GM18505 (cell line): ENCODE data around the gene THRB.

Experiments used
- ATAC-seq: cut with Tn5 transposase; IDR thresholded peaks from one replicate; pipeline ENCODE4 v1.9.1; 2021; ENCODE audit not compliant: unreplicated experiment
- POLR2A ChIP-seq: IDR thresholded peaks from 4 replicates; pipeline ENCODE4 v1.6.1; 2011; ENCODE audit warnings: borderline replicate concordance; ENCODE audit not compliant: insufficient read depth, insufficient read length; ENCODE audit errors: extremely low read depth

Gene THRB

GRCh38 chr3:24199300-24199699 is 295.4 kb downstream of the THRB start:
- TF ChIP-seq POLR2A, result no peak
- no peak for ATAC-seq

- ATAC-seq, result no peak
- TF ChIP-seq POLR2A, result no peak
Observed at GRCh38 chr3:24198728-24199127, 295.9 kb downstream of the THRB start.

DNA sequence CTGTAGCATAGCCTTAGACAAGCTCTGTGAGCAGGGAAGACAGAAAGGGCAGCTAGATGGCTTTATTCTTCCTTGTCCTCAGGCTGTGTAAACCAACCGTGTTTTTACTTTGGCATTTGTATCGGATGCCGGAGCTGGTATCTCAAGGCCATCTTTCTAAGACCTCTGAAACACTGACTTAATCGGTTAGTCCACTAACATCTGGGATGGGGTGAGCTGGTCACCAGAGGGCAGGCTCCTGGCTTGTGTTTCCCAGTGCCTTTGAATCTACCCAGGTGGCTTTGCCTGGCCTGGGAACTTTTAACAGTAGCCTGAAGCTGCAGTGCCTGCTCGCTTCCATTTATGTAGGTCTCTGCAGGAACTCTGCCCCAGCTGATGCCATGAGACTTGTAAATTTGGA is 296.8 kb downstream of the THRB start:
- ATAC-seq, result no peak
- no peak for TF ChIP-seq POLR2A

- no peak for TF ChIP-seq POLR2A
- no peak for ATAC-seq
Observed at GRCh38 chr3:24196526-24196925, 298.1 kb downstream of the THRB start.

DNA sequence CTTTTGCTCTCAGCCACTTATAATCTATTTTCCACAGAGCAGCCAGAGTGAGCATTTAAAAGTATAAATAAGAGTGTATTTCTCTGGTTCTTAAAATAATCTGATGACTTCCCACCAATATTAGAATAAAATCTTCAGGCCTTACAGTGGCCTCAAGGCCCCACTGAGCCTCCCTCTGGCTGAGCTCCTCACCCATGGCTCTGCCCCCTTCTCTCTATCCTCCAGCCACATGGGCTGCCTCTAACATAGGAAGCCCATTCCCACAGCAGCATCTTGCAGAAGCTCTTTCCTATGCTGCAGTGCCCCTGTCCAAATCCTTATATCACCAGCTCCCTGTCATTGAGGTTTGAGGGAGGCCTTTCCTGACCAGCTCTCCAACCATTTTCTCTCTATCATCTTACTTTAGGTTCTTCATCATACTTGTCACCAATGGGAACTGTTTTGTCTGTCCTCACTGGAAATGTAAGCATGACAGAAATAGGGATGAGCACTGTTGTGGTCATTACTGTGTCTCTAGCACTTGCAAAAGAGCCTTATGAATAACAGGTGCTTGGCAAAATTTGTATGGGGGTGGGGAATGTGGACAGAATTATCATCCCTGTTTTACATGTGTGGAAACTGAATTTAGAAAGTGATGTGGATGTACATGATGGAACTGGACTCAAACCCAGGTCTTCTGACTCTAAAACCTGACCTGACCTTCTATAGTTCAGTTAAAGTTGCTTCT is 299.0 kb downstream of the THRB start:
- TF ChIP-seq POLR2A, result no peak
- no peak for ATAC-seq

DNA sequence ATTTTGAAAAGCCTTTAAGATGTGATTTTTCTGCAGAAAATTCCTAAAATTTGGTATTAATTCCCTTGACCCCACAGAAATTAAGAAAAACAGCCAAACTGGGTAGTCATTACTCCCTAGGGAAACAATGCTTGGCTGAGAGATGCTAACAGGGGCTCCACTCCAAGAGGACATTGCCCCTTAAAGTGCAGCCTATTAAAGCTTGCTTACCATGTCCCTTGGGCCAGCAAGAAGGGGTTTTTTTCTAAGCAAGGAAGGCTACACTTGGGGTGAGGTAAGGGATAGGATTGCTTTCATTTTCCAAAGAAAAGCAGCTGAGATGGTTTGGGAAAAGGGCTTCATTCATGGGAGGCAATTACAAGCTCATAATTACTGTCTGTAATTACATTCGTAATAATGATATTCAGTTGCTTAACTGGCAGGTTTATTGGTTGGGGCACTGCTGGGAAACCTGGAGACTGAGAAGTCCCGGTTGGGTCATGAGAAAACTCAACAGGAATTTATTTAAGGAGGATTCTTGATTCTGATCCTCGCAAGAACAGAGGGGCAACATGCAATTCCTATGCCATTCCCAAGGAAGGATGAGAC is 302.1 kb downstream of the THRB start:
- ATAC-seq, result no peak
- no peak for TF ChIP-seq POLR2A

DNA sequence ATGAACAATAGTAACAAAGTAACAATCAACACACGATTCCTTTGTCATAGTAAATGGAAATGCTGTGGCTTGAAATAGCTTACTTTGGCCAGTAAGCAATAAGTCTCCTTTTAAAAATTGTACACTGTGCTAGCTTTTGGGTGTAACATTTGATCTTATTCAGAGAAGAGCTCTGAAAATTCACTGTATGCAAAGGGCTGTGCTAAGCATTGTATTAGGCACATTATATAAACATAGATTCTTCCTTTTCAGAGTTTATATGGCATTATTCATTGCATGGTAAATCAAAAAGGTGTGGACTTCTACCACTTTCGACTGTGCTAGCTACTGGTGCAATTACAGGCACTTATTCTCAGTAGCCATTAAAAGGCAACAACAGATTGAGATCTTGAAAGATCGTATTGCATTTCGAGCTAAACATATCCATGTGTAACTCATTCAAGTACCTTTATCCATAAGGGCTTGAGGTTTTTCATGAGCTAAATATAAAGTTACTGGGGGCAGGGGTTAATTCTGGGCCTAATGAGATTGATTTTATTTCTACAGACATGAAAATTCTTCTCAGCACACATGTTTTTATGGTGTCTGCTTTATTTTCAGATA is 302.7 kb downstream of the THRB start:
- no peak for TF ChIP-seq POLR2A
- ATAC-seq, result no peak

- TF ChIP-seq POLR2A, result no peak
- ATAC-seq, result no peak
Observed at GRCh38 chr3:24190256-24190655, 304.4 kb downstream of the THRB start.

GRCh38 chr3:24185738-24186384 is 308.8 kb downstream of the THRB start:
- ATAC-seq, result peak; percentile 90
- no peak for TF ChIP-seq POLR2A

- ATAC-seq, result no peak
- no peak for TF ChIP-seq POLR2A
Observed at GRCh38 chr3:24184528-24185176, 310.0 kb downstream of the THRB start.

- no peak for ATAC-seq
- TF ChIP-seq POLR2A, result no peak
Observed at GRCh38 chr3:24182756-24183155, 311.9 kb downstream of the THRB start.

DNA sequence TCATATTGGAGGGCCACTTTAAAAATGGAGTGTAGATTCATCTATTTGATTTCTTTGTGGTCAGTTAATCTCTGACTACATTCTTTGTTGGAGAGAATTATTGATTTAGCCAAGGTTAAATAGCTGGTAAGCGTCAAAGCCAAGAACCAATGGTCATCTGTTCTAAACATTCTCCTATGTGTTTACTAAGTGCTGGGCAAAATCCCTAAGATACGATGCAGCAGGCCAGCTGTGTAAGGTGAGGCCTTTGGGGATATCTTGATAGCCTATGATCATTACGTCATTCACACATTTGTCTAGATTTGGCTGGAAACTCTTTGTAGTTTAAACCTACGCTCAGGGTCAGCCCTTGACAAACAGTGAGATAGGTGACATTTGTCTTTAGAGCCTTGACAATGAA is 313.4 kb downstream of the THRB start:
- no peak for TF ChIP-seq POLR2A
- ATAC-seq, result no peak

GRCh38 chr3:24180616-24181015 is 314.0 kb downstream of the THRB start:
- no peak for ATAC-seq

More at GRCh38 chr3:24180616-24181015, 314.0 kb downstream of the THRB start:
- no peak for TF ChIP-seq POLR2A
